GM23338 (cell line): ENCODE measurements around the gene BMPR1B. TPM values are rescaled to one million over a fixed set of nuclear protein-coding genes. Genes with fewer than 3 reads are reported as not detected.

Experiments used
- ATAC-seq: fragments of 200-7000 bp; cut with Tn5 transposase; 3 replicates; pipeline ENCODE4 v1.9.1; 2020
- DNase-seq: peaks from one replicate; pipeline ENCODE4 v3.0.0-alpha.2; 2015; ENCODE audit warnings: low spot score
- H2AFZ ChIP-seq: fragments of 200-600 bp; sonication (generic); 2 replicates; pipeline ENCODE4 v1.8.0; 2016; ENCODE audit warnings: antibody characterized with exemption, mild to moderate bottlenecking, moderate library complexity
- H3F3A ChIP-seq: fragments of 200-600 bp; sonication (generic); replicated peaks from 2 replicates; pipeline ENCODE4 v1.8.0; 2017; ENCODE audit warnings: antibody characterized with exemption, mixed run types, low read depth
- H3K27ac ChIP-seq: fragments of 200-600 bp; sonication (generic); 2 replicates; pipeline ENCODE4 v1.6.1; 2016; ENCODE audit warnings: low read depth
- H3K27me3 ChIP-seq: fragments of 200-600 bp; sonication (generic); 2 replicates; pipeline ENCODE4 v1.8.0; 2016; ENCODE audit warnings: mild to moderate bottlenecking, mixed run types, moderate library complexity; ENCODE audit not compliant: insufficient read depth
- H3K36me3 ChIP-seq: fragments of 200-600 bp; sonication (generic); 2 replicates; pipeline ENCODE4 v1.8.0; 2016; ENCODE audit warnings: mild to moderate bottlenecking; ENCODE audit not compliant: insufficient read depth
- H3K4me1 ChIP-seq: fragments of 200-600 bp; sonication (generic); 2 replicates; pipeline ENCODE4 v1.8.0; 2016; ENCODE audit warnings: mild to moderate bottlenecking, moderate library complexity; ENCODE audit not compliant: insufficient read depth
- H3K4me2 ChIP-seq: fragments of 200-600 bp; sonication (generic); 2 replicates; pipeline ENCODE4 v1.7.1; 2017; ENCODE audit warnings: mixed run types
- H3K4me3 ChIP-seq: fragments of 200-600 bp; sonication (generic); 2 replicates; pipeline ENCODE4 v1.6.1; 2016; ENCODE audit warnings: mixed run types
- H3K79me2 ChIP-seq: fragments of 200-600 bp; sonication (generic); replicated peaks from 2 replicates; pipeline ENCODE4 v1.8.0; 2017; ENCODE audit warnings: mild to moderate bottlenecking; ENCODE audit not compliant: insufficient read depth
- H3K9me2 ChIP-seq: fragments of 200-600 bp; sonication (generic); 2 replicates; pipeline ENCODE4 v1.8.0; 2017; ENCODE audit not compliant: insufficient read depth
- H4K20me1 ChIP-seq: fragments of 200-600 bp; sonication (generic); replicated peaks from 2 replicates; pipeline ENCODE4 v1.8.0; 2017; ENCODE audit warnings: mild to moderate bottlenecking; ENCODE audit not compliant: insufficient read depth
- H3K27ac Mint-ChIP-seq: 2 replicates; pipeline ENCODE4 v1.8.0; 2020; ENCODE audit warnings: inconsistent platforms, mild to moderate bottlenecking, moderate library complexity, mixed read lengths
- H3K27me3 Mint-ChIP-seq: 3 replicates; pipeline ENCODE4 v1.8.0; 2022; ENCODE audit warnings: low read depth, mild to moderate bottlenecking, moderate library complexity, mixed read lengths, inconsistent platforms; ENCODE audit not compliant: insufficient read depth, poor library complexity
- H3K36me3 Mint-ChIP-seq: 3 replicates; pipeline ENCODE4 v1.8.0; 2021; ENCODE audit warnings: low read depth, mild to moderate bottlenecking, inconsistent platforms, moderate library complexity, mixed read lengths
- H3K4me1 Mint-ChIP-seq: 3 replicates; pipeline ENCODE4 v1.8.0; 2020; ENCODE audit warnings: mild to moderate bottlenecking, inconsistent platforms, mixed read lengths
- H3K4me3 Mint-ChIP-seq: 3 replicates; pipeline ENCODE4 v1.8.0; 2021; ENCODE audit warnings: moderate library complexity, mild to moderate bottlenecking, inconsistent platforms, mixed read lengths
- H3K9me3 Mint-ChIP-seq: 3 replicates; pipeline ENCODE4 v1.8.0; 2020; ENCODE audit warnings: moderate library complexity, mild to moderate bottlenecking, inconsistent platforms, mixed read lengths
- CREB1 ChIP-seq: fragments of 250-450 bp; sonication (Bioruptor Pico); IDR thresholded peaks from 2 replicates; pipeline ENCODE4 v1.5.0; 2020; ENCODE audit warnings: low read depth, mild to moderate bottlenecking, moderate library complexity
- ETS1 ChIP-seq: IDR thresholded peaks from 2 replicates; pipeline ENCODE4 v1.6.1; 2016; ENCODE audit warnings: antibody characterized with exemption
- EZH2phosphoT487 ChIP-seq: fragments of 200-600 bp; sonication (generic); IDR thresholded peaks from one replicate; pipeline ENCODE4 v1.8.1; 2018; ENCODE audit warnings: antibody characterized with exemption; ENCODE audit not compliant: unreplicated experiment
- REST ChIP-seq: IDR thresholded peaks from one replicate; pipeline ENCODE4 v1.6.1; 2018; ENCODE audit warnings: antibody characterized with exemption; ENCODE audit not compliant: unreplicated experiment
- STAT1 ChIP-seq: IDR thresholded peaks from one replicate; pipeline ENCODE4 v1.6.1; 2016; ENCODE audit warnings: antibody characterized with exemption; ENCODE audit not compliant: unreplicated experiment
- ZNF331 ChIP-seq: fragments of 250-450 bp; sonication (Bioruptor Pico); IDR thresholded peaks from 2 replicates; pipeline ENCODE4 v1.5.0; 2020; ENCODE audit warnings: low read depth, mild to moderate bottlenecking, moderate library complexity
- polyA plus RNA-seq: library from polyadenylated mRNA; unstranded; fragments of >200 nt; fragmentation: Nextera tagmentation; extraction: Ambion mirVana; gene quantifications from 2 replicates; pipeline ENCODE4 v1.2.1, GENCODE V29; 2016
- total RNA-seq: library from RNA; depleted of rRNA; stranded (reverse); fragments of >200 nt; shearing (Covaris generic); gene quantifications from 2 replicates; pipeline ENCODE4 v1.2.3, GENCODE V29; 2014

The BMPR1B gene
- total and polyA plus RNA-seq, 2 experiments from 2014 or later = 0.48 to 1.0 TPM

- DNase-seq (no peak), ATAC-seq (no peak)
- Histone ChIP-seq H3K9me2 (no peaks in the 10 kb centered on the region; the same call in 1 of the 2 replicates), H4K20me1 (no peaks in the 10 kb centered on the region), H3K4me3 (no peak overlapping the region), H3K27me3 (no peaks in the 10 kb centered on the region), H2AFZ (no peak overlapping the region), H3K27ac (no peak overlapping the region), H3K4me2 (no peak overlapping the region), H3K36me3 (no peaks in the 10 kb centered on the region; the same call in 1 of the 2 replicates), H3K4me1 (no peaks in the 10 kb centered on the region), H3F3A (no peaks in the 10 kb centered on the region), H3K79me2 (no peaks in the 10 kb centered on the region)
- Mint-ChIP-seq H3K27me3 (no peaks in the 10 kb centered on the region), H3K36me3 (peaks cover 28% of the 10 kb centered on the region), H3K4me1 (peaks cover 3% of the 10 kb centered on the region), H3K9me3 (peaks cover 34% of the 10 kb centered on the region), H3K27ac (no peak overlapping the region), H3K4me3 (no peak overlapping the region)
- no peak for TF ChIP-seq ZNF331 (CRISPR knock-in tag)
- TF ChIP-seq EZH2phosphoT487 = no peak
- no peak for TF ChIP-seq CREB1 (CRISPR knock-in tag)
- no peak for TF ChIP-seq ETS1
- no peak for TF ChIP-seq REST
These were observed 160.8 kb downstream of the BMPR1B start for GRCh38 chr4:94918543-94918942.

- Mint-ChIP-seq H3K27me3 (no peaks in the 10 kb centered on the region), H3K4me1 (peaks cover 2% of the 10 kb centered on the region; the same call in 2 of the 3 replicates), H3K9me3 (peaks cover 25% of the 10 kb centered on the region), H3K36me3 (peaks cover 21% of the 10 kb centered on the region), H3K27ac (no peak overlapping the region), H3K4me3 (no peak overlapping the region)
- DNase-seq = no peak
- no peaks in the 10 kb centered on the region for H3K79me2 ChIP-seq
- no peaks in the 10 kb centered on the region; the same call in 1 of the 2 replicates for H3K36me3 ChIP-seq
- no peak overlapping the region for H3K4me2 ChIP-seq
- H4K20me1 ChIP-seq = no peaks in the 10 kb centered on the region
- 0 out of 2 replicates have a peak overlapping the region, but pooled peaks have one; percentile 50 for H2AFZ ChIP-seq
- no peaks in the 10 kb centered on the region for H3K9me2 ChIP-seq
- H3K4me3 ChIP-seq = no peak overlapping the region
- TF ChIP-seq REST (no peak), EZH2phosphoT487 (no peak), STAT1 (no peak)
- H3K27me3 ChIP-seq = no peaks in the 10 kb centered on the region
- ATAC-seq = peak; percentile 57
- H3K4me1 ChIP-seq = no peaks in the 10 kb centered on the region
- no peak overlapping the region for H3K27ac ChIP-seq
- no peaks in the 10 kb centered on the region for H3F3A ChIP-seq
These were observed 162.6 kb downstream of the BMPR1B start for GRCh38 chr4:94920369-94920768.
